Head of caudate nucleus (tissue), 42 donors: ENCODE data around the gene MYO7A.

Source experiments
- DNase-seq, 42 donors: peaks; one replicate each; pipeline versions ENCODE4 v3.0.0 to v3.0.0-alpha.2; 2020 to 2021; ENCODE audit warnings: mixed read lengths in 7 of 42
- intact Hi-C: fragments of 100-400 bp; cut with DNase I; formaldehyde crosslinking; loops from one replicate; pipeline ENCODE4 v1.15.0; 2022

MYO7A gene

DNA sequence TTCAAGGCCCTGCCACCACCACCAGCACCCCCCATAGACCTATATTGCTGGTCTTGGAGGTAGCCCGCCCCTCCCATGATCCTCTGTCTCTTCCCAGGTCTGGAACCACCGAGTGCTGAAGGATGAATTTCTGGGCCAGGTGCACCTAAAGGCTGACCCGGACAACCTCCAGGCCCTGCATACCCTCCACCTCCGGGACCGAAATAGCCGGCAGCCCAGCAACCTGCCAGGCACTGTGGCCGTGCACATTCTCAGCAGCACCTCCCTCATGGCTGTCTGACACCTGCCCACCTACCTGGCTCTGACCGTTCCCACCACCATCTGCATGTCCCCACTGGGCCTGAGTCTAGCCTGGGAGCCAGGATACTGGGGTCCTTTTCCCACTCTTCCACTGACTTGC, 4.5 kb upstream of the MYO7A start:
- DNase-seq: no peak
- intact Hi-C loops: loop anchor here (10.0 kb wide), 1 partner anchor 421 kb away; no protein-coding TSS in a partner anchor

GRCh38 chr11:77124041-77124440, 4.0 kb upstream of the MYO7A start:
- DNase-seq: no peak
- intact Hi-C loops: loop anchor here (10.0 kb wide), 1 partner anchor 421 kb away; no protein-coding TSS in a partner anchor

DNA sequence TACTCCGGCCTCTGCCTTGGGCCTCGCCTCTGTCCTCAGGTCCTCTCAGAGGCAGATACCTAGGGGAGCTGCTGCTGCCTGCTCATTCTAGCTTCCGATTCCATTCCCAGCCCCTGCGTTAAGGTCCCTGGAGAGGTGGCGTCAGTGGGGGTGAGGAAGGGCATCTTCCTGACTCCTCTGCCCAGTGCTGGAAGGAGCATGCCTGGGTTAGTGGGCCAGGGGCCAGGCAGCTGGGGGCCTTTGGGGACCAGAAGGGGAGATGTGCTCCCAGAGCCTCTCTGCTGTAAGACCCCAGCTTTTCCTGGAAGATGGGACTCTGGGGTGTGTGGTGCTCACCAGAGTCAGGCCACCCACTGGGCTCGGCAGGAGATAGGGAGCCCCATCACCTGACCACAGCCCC, 3.6 kb upstream of the MYO7A start:
- intact Hi-C loops: loop anchor here (10.0 kb wide), 1 partner anchor 420 kb away; no protein-coding TSS in a partner anchor

DNA sequence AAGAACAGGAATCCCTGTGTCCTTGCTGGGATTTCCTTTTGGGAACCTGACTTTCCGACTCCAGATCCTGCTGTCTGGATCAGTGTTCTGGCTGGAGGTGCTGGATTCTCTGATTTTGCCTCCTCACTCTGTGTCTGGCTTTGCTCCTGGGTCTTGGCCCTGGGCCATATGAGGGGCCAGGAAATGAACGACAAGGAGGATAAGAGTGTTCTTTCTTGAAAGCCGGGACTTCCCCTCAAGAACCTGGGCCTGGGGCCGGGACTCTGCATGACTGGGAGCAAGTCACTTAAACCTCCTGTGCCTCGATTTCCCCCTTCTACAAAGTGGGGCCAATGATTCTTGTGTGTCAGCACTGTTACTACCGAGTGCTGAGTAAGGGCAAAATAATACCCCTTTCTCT, 2.9 kb upstream of the MYO7A start:
- intact Hi-C loops: loop anchor here (5.0 to 10.0 kb wide), 2 partner anchors 62 to 420 kb away; no protein-coding TSS in a partner anchor
- DNase-seq: no peak

More for the DNA sequence above, 3.6 kb upstream of the MYO7A start:
- DNase-seq: no peak

GRCh38 chr11:77125695-77126094, 2.4 kb upstream of the MYO7A start:
- intact Hi-C loops: loop anchor here (5.0 to 10.0 kb wide), 2 partner anchors 62 to 419 kb away; no protein-coding TSS in a partner anchor
- no peak for DNase-seq

DNA sequence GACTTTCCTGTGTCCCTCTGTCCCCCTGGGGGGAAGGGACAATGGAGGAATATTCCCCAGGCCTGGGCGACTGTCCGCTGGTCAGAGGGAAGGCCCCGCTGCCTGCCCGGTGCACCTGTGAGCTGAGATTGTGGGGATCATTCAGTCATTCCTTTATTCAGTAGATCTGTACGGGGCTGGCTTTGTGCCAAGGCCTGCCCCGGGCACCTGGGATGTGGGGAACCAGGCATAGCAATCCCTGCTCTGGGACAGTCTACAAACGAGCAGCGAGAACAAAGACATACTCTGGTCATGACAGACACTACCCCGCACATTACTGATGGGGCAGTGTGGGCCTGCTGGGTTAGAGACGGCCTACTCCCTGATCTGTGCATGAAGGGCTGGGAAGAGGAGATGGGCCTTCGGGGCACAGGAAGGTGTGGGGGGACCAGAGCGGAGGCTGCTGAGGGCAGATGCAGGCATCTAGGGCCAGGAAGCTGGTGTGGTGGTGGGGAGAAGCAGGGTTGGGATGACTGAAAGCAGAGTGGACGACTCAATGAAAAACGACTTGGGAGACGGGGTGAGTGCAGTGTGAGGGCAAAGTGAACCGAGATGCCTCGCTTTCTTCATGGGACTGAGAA, 1.8 kb upstream of the MYO7A start:
- intact Hi-C loops: loop anchor here (5.0 to 10.0 kb wide), 2 partner anchors 61 to 419 kb away; no protein-coding TSS in a partner anchor

GRCh38 chr11:77126861-77127234, 1.2 kb upstream of the MYO7A start:
- no peak for DNase-seq
- intact Hi-C loops: loop anchor here (5.0 to 10.0 kb wide), 2 partner anchors 60 to 418 kb away; no protein-coding TSS in a partner anchor

More for the DNA sequence above, 1.8 kb upstream of the MYO7A start:
- no peak for DNase-seq

DNA sequence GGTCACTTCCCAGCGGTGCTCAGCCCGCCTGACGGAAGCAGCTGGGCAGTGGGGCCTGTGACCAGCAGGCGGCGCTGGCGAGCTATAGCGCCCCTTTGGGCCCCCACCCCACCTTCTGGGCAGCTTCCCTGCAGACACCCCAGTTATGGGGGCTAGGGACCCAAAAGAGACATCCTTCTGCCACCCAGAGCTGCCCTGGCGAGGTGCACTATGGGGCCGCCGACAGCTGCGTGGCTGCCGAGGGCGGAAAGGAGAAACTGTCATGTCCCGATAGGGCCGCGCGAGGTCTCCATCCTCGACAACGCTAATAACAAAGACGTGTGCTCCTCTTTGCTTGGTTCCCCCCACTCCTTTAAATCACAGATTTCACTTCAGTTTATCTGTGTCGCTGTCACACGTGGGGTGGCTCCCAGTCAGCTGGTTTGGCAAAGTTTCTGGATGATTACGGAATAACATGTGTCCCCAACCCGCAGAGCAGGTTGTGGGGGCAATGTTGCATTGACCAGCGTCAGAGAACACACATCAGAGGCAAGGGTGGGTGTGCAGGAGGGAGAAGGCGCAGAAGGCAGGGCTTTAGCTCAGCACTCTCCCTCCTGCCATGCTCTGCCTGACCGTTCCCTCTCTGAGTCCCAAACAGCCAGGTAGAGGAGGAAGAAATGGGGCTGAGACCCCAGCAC, 673 bp upstream of the MYO7A start:
- intact Hi-C loops: loop anchor here (5.0 to 10.0 kb wide), 2 partner anchors 60 to 417 kb away; no protein-coding TSS in a partner anchor
- peak; percentile 16 to 88 (median 72) for DNase-seq

GRCh38 chr11:77129069-77129841, 1.2 kb downstream of the MYO7A start:
- intact Hi-C loops: loop anchor here (5.0 to 10.0 kb wide), 2 partner anchors 58 to 416 kb away; no protein-coding TSS in a partner anchor

DNA sequence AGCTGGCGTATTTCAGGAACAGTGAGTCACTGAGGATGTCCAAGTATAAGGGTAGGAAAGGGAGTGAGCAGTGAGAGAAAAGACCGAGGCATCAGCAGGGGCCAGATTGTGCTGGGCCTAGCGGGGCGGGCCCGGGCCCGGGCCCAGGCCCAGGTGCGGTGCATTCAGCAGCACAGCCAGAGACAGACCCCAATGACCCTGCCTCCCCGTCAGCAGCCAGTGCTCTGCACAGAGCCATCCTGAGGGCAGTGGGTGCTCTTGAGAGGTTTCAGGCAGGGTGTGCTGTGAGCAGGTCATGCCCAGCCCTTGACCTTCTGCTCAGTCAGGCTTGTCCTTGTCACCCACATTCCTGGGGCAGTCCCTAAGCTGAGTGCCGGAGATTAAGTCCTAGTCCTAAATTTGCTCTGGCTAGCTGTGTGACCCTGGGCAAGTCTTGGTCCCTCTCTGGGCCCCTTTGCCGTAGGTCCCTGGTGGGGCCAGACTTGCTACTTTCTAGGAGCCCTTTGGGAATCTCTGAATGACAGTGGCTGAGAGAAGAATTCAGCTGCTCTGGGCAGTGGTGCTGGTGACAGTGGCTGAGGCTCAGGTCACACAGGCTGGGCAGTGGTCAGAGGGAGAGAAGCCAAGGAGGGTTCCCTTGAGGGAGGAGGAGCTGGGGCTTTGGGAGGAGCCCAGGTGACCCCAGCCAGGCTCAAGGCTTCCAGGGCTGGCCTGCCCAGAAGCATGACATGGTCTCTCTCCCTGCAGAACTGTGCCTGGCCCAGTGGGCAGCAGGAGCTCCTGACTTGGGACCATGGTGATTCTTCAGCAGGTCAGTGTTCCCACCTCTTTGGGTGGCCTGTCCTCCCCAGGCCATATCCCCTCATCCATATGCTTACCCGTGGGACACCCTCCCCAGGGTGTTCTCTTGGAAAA, 2.1 kb downstream of the MYO7A start:
- DNase-seq: no peak
- intact Hi-C loops: loop anchor here (5.0 to 10.0 kb wide), 2 partner anchors 57 to 415 kb away; no protein-coding TSS in a partner anchor

More at GRCh38 chr11:77129069-77129841, 1.2 kb downstream of the MYO7A start:
- no peak for DNase-seq

- intact Hi-C loops: no loop called here
- DNase-seq: peak in 26 of 42 donors; percentile 23 to 70 (median 50)
Measured at GRCh38 chr11:77130763-77131513, 2.9 kb downstream of the MYO7A start.

DNA sequence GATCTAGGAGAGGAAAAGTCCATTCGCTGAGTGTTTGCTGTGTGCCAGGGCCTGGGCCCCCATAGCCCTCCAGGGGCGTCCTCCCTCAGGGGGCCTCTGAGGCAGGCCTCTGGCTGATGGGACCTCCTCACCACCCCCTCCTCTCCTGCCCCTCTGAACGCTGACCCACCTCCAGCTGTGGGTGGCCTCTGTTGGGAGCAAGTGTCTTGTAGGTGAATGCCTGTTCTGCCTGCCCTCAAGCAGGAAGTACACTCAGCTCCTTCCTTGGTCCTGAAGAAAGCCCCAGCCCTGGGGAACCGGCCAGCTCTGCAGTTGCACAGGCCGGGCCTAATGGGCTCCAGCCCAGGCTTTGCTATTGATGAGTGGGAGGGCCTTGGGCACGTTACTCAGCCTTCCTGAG, 3.5 kb downstream of the MYO7A start:
- no peak for DNase-seq
- intact Hi-C loops: no loop called here

GRCh38 chr11:77135069-77135468, 7.0 kb downstream of the MYO7A start:
- no peak for DNase-seq
- intact Hi-C loops: no loop called here

GRCh38 chr11:77136074-77136473, 8.0 kb downstream of the MYO7A start:
- intact Hi-C loops: no loop called here

DNA sequence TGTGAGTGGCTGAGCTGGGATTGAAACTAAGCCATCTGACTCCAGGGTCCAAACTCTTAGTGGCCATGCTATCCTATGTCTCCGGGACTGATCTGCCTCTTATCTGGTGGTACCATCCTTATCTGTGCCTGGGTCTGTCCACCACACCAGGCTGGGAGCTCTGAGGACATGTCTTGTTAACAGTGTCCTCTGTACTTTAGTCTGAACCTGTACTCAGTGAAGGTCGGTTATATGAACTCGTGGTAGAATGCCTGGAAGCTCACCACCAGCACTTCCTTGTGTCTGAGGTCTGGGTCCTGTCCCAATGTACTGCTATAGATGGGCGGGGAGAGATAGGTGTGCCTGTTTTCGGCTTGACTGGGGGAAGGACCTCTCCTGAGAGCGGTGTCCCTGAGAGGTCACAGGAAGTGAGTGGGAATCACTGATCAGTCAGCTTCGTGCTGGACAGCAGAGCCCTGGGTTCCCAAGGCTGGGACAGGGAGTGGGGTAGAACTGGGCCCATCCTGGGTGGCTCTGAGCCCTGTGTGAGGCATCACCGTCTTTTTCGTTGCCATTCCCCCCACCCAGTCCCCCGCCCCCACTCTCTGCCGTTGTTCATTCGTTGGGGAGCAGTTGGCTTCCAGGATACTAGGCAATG, 8.9 kb downstream of the MYO7A start:
- intact Hi-C loops: no loop called here
- no peak for DNase-seq

More at GRCh38 chr11:77136074-77136473, 8.0 kb downstream of the MYO7A start:
- DNase-seq: no peak

DNA sequence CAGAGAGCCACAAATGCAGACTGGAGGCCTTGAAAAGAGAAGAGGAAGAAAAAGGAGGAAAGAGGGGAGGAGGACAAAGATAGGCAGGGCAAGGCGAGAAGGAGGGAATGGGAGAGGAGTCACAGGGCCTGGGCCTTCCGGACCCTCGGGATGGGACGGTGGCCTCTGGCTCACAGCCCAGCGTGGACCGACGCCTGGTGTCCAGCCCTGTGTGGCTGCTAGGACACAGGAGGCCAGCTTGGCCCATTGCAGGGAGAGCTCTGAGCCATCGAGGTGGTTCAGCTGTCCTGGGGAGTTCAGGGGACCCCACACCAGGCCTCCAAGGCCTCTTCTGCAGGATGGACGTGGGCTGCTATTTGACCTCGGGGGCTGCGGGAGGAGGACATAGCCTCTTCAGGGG, 9.4 kb downstream of the MYO7A start:
- intact Hi-C loops: no loop called here
- no peak for DNase-seq

GRCh38 chr11:77138106-77138649, 10.1 kb downstream of the MYO7A start:
- no peak for DNase-seq
- intact Hi-C loops: no loop called here
